ENCODE measurements around the gene NUDCD3. TPM values are rescaled to one million over a fixed set of nuclear protein-coding genes. Genes with fewer than 3 reads are reported as not detected.

The NUDCD3 gene
- total and polyA plus RNA-seq, 2 of the 8 experiments (the other 6 are each of a cell fraction or from before 2014, with no cell fraction given), result 35.2 to 93.7 TPM

DNA sequence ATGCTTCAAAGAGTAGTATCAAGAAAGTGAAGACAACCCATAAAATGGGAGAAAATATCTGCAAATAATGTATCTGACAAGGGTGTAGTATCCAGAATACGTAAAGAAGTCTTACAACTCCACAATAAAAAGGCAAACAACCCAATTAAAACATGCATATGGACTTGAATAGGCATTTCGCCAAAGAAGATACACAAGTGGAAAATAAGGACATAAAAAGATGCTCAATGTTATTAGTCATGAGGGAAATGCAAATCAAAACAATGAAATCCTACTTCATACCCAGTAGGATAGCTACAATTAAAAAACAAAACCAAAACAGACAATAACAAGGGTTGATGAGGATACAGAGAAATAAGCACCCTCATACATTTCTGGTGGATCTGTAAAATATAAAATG, 79.2 kb downstream of the NUDCD3 start:
- no peak for FAIRE-seq
- H3K23me2 ChIP-seq (ENCODE audit: low read depth, low read length), result no peaks in the 10 kb centered on the region
- no peak overlapping the region for H2BK120ac ChIP-seq (replicated peaks; ENCODE audit: low read depth, low read length)
- H3K9me3 ChIP-seq (ENCODE audit: insufficient read depth in 2 of 2, low read depth in 1 of 2, low read length in 1 of 2), result peaks cover 3 to 6% of the 10 kb centered on the region in 2 experiments; a peak in 3 of 4 replicates
- H2BK12ac ChIP-seq (ENCODE audit: low read depth, low read length), result no peak overlapping the region
- peaks cover 4 to 12% (median 8%) of the 10 kb centered on the region in 4 experiments; a peak in 5 of 7 replicates for H3K4me1 ChIP-seq (replicated peaks in 1 of 4; ENCODE audit: control insufficient read depth in 3 of 4, insufficient read depth in 4 of 4, low read length in 3 of 4)
- no peak overlapping the region for H2BK15ac ChIP-seq (ENCODE audit: low read length)
- no peak overlapping the region for H4K91ac ChIP-seq (replicated peaks; ENCODE audit: insufficient read length, low read length)
- no peak overlapping the region for H4K5ac ChIP-seq (ENCODE audit: insufficient read length, low read depth, low read length)
- peaks cover 0 to 5% (median 3%) of the 10 kb centered on the region in 4 experiments; a peak in 3 of 8 replicates for H3K36me3 ChIP-seq (ENCODE audit: control insufficient read depth in 2 of 4, insufficient read depth in 4 of 4, low read length in 3 of 4)
- peaks cover 0 to 26% of the 10 kb centered on the region in 2 experiments; a peak in 2 of 4 replicates for H3K79me2 ChIP-seq (ENCODE audit: control insufficient read depth in 1 of 2, insufficient read depth in 2 of 2, low read length in 2 of 2)
- 90% methylated on average over 2 of the region's 2 CpGs; no CpG with 5 or more reads in 1 of the 2 experiments for WGBS, 2 experiments (ENCODE audit: extremely low coverage in 1 of 2, insufficient coverage in 1 of 2, insufficient read length in 1 of 2, insufficient replicate concordance in 2 of 2, low coverage in 1 of 2, low lambda C conversion rate in 2 of 2, missing lambda C conversion rate in 1 of 2)
- H4K8ac ChIP-seq (ENCODE audit: extremely low read depth, insufficient read depth, low read length), result no peak overlapping the region
- DNase-seq (ENCODE audit: low read depth in 1 of 2, low spot score in 2 of 2), result no peak
- no peak overlapping the region for H3K56ac ChIP-seq (replicated peaks; ENCODE audit: insufficient read length, low read depth, low read length)
- no peak overlapping the region for H3K18ac ChIP-seq (ENCODE audit: extremely low read depth, low read length)
- H3K27me3 ChIP-seq (replicated peaks in 1 of 4; ENCODE audit: control insufficient read depth in 3 of 4, extremely low read depth in 1 of 4, insufficient read depth in 3 of 4, low read length in 3 of 4), result no peaks in the 10 kb centered on the region
- no peak overlapping the region for H3K4me3 ChIP-seq (ENCODE audit: extremely low read depth in 1 of 4, insufficient read depth in 2 of 4, low read depth in 3 of 4, low read length in 4 of 4)
- no peak overlapping the region for H3K4ac ChIP-seq (replicated peaks; ENCODE audit: insufficient read length, low read depth, low read length)
- H3K79me1 ChIP-seq (ENCODE audit: low read depth, low read length), result peaks cover 5% of the 10 kb centered on the region
- no peak overlapping the region for H3K23ac ChIP-seq (ENCODE audit: insufficient read length)
- H3K4me2 ChIP-seq (ENCODE audit: insufficient read depth in 1 of 2, low read depth in 2 of 2, low read length in 2 of 2), result no peak overlapping the region
- CTCF ChIA-PET (ENCODE audit: partially characterized antibody), result interaction anchor here (0.7 to 1.3 kb wide), 2 partner anchors 45 to 62 kb away, joined by 3 read pairs; no protein-coding TSS in a partner anchor
- H3K9ac ChIP-seq (replicated peaks in 1 of 4; ENCODE audit: extremely low read depth in 1 of 4, low read depth in 3 of 4, low read length in 3 of 4), result no peak overlapping the region
- H2AFZ ChIP-seq (ENCODE audit: low read length), result no peak overlapping the region
- no peak overlapping the region for H2AK5ac ChIP-seq (ENCODE audit: low read depth, low read length)
- H2BK5ac ChIP-seq (ENCODE audit: low read depth, low read length), result no peak overlapping the region
- no peak overlapping the region for H2BK20ac ChIP-seq (ENCODE audit: low read length)
- H3K27ac ChIP-seq (ENCODE audit: low read depth, low read length), result no peak overlapping the region
- peaks cover under 1 to 5% of the 10 kb centered on the region in 2 experiments for H4K20me1 ChIP-seq (replicated peaks in 1 of 2; ENCODE audit: control insufficient read depth in 1 of 2, insufficient read depth in 2 of 2, low read length in 2 of 2)
- POLR2A ChIA-PET (ENCODE audit: partially characterized antibody), result no interaction called here
- H3K14ac ChIP-seq (ENCODE audit: insufficient read length), result no peak overlapping the region
- TF ChIP-seq BRCA1 (IDR thresholded peaks at IDR 0.05; ENCODE audit: low read depth, low read length), result no peak
- TF ChIP-seq CBX5 (IDR thresholded peaks at IDR 0.05; ENCODE audit: low read depth, low read length), result no peak
- no peak for TF ChIP-seq SIN3A (conservative IDR thresholded peaks at IDR 0.05 in 1 of 2, IDR thresholded peaks at IDR 0.05 in 1 of 2; ENCODE audit: low read depth in 1 of 2, low read length in 2 of 2)
- no peak for TF ChIP-seq CTBP2 (IDR thresholded peaks at IDR 0.05; ENCODE audit: borderline replicate concordance, insufficient read depth, insufficient read length, low read length)
- no peak for TF ChIP-seq GABPA (IDR thresholded peaks at IDR 0.05; ENCODE audit: borderline replicate concordance, insufficient read depth, low read length)
- no peak for TF ChIP-seq TAF7 (optimal IDR thresholded peaks at IDR 0.05; ENCODE audit: borderline replicate concordance, low read depth, low read length)
- no peak for TF ChIP-seq SIRT6 (IDR thresholded peaks at IDR 0.05; ENCODE audit: low read length)
- no peak for TF ChIP-seq RXRA (IDR thresholded peaks at IDR 0.05; ENCODE audit: insufficient read depth, low read depth, low read length)
- no peak for TF ChIP-seq CTCF (IDR thresholded peaks at IDR 0.05; ENCODE audit: control extremely low read depth in 1 of 3, insufficient read depth in 1 of 3, low read depth in 1 of 3, low read length in 3 of 3)
- no peak for TF ChIP-seq SAP30 (IDR thresholded peaks at IDR 0.05; ENCODE audit: insufficient read depth, insufficient replicate concordance, low read length)
- TF ChIP-seq JUND (IDR thresholded peaks at IDR 0.05; ENCODE audit: low read length), result no peak

All from H1 (cell line).